Kidney tubule cell (primary cell): Measurements from ENCODE around the gene ATP5F1B.
"Not testable (repeated sequence)": the region's sequence is repeated elsewhere in the genome, so short reads cannot be mapped to it uniquely, and the experiment has no call there.

Source experiments
- DNase-seq: peaks from one replicate; pipeline ENCODE4 v3.0.0-alpha.2; 2018; ENCODE audit warnings: low spot score

ATP5F1B gene

DNA sequence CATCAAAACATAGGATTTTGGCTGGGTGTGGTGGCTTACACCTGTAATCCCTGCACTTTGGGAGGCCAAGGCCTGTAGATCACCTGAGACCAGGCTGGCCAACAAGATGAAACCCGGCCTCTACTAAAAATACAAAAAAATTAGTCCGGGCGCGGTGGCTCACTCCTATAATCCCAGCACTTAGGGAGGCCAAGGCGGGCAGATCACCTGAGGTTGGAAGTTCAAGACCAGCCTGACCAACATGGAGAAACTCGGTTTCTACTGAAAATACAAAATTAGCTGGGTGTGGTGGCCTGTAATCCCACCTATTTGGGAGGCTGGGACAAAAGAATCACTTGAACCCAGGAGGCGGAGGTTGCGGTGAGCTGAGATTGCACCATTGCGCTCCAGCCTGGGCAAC is 2.2 kb upstream of the ATP5F1B start:
- DNase-seq = not testable (repeated sequence)

DNA sequence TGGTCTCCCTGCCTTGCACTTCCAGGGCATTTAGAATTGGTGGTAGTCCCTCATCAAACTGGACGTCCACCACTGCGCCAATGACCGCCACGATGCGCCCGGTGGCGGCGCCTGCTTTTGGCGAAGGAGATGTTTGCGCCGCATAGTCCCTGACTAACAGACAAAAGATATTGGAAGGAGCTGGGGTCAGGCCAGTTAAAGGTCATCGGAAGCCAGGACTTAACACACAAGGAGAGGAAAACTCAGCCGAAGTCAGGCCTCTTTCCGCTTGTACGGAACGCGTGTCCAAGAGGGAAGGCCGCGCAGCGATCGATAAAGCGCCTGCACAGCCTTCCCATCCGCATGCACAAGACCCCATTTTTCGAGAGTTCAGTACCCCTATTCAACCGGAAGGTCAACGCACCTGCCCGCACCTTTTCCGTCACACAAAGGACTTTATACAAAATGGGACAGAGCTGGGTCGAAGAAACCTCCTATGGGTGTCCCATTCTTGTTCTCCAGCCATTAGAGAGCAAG is 525 bp downstream of the ATP5F1B start:
- no peak for DNase-seq

GRCh38 chr12:56644654-56645053 is 1.1 kb downstream of the ATP5F1B start:
- DNase-seq = no peak

DNA sequence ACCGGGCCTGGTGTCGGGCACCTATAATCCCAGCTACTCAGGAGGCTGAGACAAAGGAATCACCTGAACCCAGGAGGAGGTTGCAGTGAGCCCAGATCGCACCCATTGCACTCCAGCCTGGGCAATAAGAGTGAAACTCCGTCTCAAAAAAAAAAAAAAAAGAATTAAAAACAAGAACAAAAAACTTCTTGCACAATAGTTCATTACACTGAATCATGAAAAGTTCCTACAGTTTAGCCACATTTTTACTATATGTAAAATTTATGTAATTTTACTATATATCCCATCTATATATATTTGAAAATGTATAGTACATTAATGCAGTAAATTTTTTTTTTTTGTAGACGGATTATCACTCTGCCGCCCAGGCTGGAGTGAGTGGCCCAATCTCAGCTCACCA is 4.6 kb downstream of the ATP5F1B start:
- DNase-seq = no peak

DNA sequence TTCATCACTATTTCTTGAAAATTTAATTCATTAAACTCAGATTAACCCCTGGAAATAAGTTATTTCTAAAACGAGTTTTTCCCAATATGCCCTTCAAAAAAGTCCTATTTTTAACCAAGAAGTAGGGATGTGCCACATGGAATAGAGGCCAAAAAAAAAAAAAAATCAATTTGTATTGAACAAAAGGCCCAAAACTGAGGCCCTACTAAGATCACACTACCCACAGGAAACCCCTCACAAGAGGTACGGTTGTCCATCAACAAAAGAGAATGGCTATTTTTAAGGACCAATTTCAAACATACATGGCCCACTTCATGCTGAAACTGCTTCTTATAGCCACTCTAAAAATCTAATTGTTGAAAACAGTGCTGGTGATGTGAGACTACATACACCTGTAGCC is 8.2 kb downstream of the ATP5F1B start:
- no peak for DNase-seq

DNA sequence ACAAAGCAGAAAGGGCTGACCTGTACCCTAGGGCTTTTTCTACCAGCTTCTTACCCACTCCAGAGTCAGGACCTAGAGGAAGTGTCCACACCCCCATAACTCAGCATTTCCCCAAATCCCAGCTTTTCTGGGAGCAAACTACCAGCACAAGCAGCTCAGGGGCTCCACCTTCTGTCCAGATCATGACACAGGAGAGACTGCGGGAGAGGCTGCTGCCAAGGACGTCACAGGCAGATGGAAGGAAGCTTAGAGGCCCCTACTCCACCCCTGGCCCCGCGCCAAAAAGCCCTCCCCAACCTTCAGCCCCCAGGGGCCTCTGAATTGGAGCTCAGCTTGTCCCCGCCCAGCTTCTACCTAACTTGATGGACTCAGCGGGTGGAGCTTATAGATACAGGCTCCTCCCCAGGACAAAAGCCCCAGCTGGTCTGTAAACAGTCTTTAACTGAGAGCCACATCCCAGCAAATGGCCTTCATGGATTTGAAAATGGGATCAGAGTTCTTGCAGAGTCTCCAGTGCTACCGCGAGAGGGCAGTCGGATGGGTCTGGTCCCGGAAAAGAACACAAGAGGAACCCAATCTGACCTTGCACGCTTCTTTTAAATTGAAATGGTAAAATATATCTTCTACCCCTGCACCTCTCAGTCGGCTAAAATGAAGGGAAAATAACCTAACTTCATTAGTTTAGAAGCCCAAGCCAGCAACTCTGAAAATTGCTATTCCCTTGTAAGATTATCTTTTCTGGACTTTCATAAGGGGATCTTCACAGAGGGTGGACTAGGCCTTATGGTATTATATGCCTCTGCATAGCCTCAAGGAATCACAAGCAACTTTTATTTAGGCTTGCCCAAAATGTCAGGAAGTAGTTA is 8.9 kb downstream of the ATP5F1B start:
- DNase-seq = peak; percentile 99

DNA sequence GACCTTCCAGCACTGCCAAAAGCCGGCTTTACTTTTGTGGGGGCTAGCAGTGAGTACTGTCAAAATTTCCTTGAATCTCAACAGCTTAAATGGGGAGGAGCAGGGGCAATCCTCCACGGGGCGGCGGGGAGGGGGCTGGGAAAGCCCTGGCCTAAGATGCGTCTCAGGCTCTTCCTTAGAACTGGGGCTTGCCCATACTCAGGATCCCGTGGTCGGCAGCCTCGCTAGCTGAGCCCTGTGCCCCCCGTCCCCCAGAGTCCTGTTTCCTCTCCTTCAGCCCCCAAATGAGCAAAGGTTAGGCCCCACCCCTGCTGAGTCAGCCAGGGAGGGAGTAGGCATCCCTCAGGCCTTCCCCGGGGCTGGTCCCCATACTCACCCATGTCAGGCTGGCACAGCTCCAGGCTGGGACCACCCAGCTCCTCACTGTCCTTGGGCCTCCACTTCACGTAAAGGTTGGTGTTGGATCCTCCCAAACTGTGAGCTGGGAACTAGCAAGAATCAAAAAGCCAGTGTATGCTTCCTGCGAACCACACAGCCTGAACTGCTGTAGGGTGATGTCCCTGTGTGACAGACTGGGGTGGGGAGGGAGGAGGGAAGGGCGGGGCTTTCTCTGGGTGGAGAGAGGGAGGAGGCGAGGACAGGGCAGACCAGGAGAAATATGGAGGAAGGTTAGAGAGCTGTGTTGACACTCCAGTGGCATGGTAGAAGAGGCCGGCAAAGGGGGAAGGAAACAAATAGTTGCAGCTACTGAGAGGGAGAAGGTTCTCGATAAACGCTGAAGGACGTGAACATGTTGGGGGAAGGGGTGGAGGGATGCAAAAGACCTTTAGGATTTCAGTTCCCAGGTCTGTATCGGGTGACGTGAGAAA is 9.7 kb downstream of the ATP5F1B start:
- peak; percentile 87 for DNase-seq

DNA sequence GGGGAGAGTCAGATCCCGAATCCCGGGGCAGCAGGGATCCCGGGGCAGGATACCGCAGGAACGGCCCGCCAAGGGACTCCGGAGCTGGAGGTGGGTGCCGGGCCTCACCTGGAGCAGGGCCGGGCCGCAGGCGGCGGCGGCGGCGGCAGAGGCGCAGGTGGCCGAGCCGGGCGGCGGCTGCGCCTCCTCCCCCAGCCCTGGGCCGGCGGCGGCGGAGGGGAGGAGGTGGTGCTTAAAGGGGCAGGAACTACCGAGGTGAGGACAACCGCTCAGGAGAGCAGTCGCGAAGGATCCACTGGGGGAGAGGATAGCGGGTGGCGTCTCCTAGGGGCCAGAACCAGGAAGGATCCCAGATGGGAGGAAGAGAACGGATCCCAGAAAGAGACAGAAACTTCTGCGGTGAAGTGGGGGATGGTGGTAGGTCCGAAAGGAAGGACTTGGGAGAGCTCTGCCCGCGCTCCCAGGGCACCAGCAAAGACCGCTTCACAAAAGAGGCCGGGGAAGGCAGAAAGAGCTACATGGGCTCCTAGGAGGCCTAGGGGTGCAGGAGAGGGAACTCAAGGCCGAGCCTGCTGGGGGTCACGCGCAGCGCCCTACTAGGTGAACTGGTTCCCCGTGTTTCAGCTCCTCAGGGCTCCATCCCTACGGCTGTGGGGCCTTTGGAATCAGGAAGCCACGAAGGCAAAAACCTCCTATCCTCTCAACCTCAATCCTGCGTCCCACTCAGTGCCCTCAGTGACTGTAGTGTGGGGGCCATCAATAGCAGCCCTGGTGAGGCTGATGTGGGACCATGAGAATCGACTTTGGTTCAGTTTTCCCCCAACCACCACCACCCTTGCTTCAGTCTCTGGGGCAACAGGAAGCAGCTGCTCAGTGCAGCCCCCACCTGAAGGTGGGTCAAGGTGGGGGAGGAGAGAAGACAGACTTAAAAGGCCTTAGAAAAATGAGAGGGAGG is 10.7 kb downstream of the ATP5F1B start:
- peak; percentile 96 for DNase-seq

DNA sequence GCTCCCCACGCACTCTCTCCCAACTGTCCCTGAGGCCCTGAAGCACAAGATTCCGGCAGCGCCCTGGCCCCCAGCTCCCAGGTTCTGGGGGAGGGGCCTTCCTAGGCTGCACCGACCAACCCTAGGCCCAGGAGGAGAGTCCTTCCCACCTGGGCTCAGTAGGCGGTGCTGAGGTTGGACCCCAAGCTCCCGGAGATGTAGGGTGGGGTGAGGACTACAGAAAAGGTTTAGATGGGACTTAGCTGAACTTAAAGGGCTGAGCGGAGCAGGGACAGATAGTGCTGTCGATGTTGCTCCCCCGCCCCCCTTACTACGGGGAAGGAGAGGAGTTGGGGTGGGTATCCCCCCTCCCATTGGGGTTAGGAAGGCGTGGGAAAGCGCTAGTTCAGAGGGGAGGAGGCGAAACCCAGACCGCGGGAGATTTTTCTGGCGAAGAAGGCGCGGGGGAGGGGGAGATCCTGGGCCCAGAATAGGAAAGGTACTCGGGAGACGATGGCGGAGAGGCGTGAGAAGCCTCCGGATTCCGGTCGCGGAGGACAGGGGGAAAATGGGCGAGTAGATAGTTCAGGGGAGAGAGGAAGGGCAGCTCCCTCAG is 11.4 kb downstream of the ATP5F1B start:
- peak; percentile 85 for DNase-seq

DNA sequence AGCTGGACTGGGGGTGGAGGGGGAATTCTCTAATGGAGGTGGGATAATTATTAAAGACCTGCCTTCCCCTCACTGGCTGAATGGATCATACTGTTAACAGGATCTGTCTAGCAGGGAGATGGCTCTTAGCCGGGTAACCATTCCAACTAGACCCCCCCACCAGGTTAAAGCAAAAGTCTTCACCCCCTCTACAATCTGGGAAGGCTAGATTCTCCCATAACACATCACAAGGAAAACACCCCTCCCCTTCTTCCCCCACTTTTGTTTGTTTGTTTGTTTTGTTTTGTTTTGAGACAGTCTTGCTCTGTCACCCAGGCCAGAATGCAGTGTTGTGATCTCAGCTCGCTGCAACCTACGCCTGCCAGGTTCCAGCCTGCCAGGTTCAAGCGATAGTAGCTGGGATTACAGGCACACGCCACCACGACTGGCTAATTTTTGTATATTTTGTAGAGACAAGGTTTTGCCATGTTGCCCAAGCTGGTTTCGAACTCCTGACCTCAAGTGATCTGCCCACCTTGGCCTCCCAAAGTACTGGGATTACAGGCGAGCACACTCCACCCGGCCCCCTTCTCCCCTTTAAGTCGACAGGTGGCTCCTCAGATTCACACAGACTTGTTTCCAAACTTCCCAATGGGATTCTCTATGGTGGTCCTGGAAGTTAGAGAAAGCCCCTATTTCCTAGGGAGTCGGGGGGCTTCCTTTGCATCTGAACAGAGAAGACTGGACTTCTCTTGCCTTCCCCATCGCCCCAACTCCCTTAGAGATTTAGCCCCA is 12.1 kb downstream of the ATP5F1B start:
- no peak for DNase-seq

- DNase-seq = no peak
Measured at GRCh38 chr12:56632701-56633467, 12.9 kb downstream of the ATP5F1B start.

- DNase-seq = peak; percentile 29
Measured at GRCh38 chr12:56631790-56632700, 13.7 kb downstream of the ATP5F1B start.

GRCh38 chr12:56630180-56630632 is 15.6 kb downstream of the ATP5F1B start, which contains the start of gene BAZ2A:
Gene BAZ2A (minus strand): TSS chr12:56630326. CDS start chr12:56617530, 12,796 bp downstream.
- DNase-seq = peak; percentile 82

DNA sequence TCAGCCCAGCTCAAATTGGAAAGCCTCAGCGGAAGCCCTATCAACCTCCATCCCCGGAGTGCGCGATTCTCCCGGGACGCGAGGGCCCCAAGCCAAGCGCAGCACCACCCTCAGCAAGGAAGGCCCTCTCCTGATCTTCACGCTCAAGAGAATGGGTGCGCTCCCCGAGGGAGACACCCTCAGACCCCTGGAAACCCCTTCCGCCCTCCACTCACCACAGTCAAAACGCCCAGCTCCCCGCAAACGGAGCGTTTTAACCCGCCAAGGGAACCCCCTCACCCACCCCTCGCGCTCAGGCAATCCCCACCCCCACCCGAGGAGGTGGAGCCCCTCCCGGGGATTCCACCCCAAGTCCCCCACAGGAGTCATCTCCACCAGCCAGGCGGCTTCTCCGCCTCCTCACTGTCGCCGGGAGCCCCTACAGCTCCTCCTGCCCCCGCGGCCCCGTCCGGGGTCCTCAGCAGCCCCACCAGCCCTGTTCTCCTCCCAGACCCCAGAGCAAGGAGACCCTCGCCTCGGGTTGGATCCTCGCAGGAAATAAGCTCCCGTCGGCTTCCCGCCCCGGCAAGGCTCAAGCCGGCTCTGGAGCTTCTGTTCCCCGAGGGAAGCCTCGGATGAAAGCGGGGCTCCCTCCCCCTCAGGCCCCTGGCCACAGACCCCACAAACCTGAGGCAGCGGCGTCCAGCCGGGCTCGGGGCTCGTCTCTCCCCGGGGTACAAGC is 16.2 kb downstream of the ATP5F1B start:
- DNase-seq = no peak

GRCh38 chr12:56628671-56629458 is 16.9 kb downstream of the ATP5F1B start:
- peak; percentile 61 for DNase-seq

- DNase-seq = no peak
Measured at GRCh38 chr12:56626701-56627100, 19.1 kb downstream of the ATP5F1B start.

DNA sequence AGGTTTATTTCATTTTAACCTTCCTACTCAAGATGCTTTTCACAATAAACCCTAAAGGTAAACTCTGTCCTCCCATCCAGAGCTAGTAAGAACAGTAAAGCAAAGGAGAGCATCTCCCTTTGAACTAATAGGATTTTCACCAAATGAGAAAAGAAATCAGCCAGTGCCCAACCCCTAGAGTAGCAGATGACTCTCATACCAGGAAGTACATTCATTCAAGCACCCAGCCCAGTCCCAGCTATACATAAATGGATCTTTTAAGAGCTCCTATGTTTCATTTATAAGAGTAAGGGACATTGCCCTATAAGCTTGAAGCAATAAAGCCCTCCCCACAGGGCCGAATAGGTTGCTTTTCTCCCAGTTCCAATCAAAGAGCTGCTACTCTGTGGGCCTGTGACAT is 23.2 kb downstream of the ATP5F1B start:
- DNase-seq = no peak
